CD4-positive, alpha-beta T cell treated with Interleukin-15 for 4 hours (primary cell): ENCODE results near the gene ARFRP1.
A peak's percentile ranks its signal among the peaks of the same experiment; 100 is the strongest.

Experiments used
- DNase-seq: peaks from one replicate; pipeline ENCODE4 v3.0.0-alpha.2; 2020; ENCODE audit warnings: low spot score

The ARFRP1 gene

DNA sequence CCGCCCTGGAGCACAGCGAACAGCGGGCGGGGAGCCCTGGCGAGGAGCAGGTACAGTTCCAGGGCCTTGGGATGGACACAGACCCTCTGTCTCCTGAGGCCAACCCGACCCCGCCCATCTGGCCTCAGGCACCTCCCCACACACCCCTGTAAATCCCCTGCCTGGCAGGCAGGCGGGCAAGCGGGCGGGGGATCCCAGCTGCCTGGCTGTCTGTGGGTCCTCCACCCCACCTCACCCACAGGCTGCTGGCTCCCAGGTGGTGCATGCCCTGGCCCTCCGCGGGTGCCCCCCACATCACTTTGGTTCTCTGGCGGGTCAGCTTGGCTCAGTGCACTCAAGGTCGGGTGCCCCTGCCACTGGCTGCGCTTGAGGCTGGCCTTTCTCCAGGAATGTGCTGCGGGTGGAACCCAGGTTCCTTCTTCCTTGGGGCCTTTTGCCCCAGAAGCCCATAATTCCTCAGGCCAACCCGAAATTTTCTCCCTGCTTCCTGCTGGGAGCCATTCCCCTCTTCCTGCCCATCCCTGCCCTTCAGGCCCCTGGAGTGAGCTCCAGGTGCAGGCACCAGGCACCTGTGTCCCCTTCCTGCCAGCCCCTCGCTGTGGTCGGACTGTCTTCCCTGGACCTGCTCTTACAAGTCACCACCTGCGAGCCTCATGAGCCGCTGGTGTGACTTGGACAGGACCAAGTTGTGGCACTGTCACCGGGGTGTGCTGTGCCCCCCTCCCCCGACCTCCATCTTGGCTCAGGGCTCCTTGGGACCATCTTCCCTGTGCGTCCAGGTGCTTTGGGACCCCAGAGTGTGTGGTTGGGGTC, 16.7 kb downstream of the ARFRP1 start:
- DNase-seq: no peak

GRCh38 chr20:63690003-63690897, 17.5 kb downstream of the ARFRP1 start:
- no peak for DNase-seq

DNA sequence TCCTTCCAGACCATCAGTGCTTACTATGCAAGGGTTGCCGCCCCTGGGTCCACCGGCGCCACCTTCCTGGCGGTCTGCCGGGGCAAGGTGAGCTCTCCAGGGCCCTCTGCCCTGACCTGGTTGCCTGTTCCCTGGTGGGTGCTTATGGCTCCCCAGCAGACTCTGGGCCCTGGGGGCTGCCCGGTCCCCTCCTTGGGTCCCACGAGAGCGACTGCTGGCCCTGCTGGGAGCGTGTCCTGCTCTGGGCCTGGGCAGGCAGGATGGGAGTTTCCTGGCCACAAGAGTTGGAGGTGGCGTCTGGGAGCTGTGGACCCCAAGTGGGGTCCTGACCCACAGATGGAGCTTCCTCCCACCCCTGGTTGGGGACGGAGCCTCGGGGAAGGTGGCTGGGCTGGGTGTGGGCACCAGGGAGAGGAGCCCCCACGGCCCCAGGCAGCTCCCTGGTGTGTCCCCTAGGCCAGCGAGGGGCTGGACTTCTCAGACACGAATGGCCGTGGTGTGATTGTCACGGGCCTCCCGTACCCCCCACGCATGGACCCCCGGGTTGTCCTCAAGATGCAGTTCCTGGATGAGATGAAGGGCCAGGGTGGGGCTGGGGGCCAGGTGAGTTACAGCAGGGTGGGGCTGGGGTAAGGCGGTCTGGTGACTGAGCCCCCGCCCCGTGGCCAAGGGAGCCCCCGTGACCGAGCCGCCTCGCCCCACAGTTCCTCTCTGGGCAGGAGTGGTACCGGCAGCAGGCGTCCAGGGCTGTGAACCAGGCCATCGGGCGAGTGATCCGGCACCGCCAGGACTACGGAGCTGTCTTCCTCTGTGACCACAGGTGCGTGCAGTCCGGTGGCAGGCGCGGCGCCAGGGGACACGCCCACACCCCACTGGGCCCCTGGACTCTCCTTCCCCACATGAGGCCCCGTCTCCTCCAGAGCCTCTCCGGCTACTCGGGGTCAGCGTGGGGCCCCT, 18.5 kb downstream of the ARFRP1 start:
- no peak for DNase-seq

- DNase-seq: no peak
Observed at GRCh38 chr20:63688228-63689045, 19.3 kb downstream of the ARFRP1 start.

DNA sequence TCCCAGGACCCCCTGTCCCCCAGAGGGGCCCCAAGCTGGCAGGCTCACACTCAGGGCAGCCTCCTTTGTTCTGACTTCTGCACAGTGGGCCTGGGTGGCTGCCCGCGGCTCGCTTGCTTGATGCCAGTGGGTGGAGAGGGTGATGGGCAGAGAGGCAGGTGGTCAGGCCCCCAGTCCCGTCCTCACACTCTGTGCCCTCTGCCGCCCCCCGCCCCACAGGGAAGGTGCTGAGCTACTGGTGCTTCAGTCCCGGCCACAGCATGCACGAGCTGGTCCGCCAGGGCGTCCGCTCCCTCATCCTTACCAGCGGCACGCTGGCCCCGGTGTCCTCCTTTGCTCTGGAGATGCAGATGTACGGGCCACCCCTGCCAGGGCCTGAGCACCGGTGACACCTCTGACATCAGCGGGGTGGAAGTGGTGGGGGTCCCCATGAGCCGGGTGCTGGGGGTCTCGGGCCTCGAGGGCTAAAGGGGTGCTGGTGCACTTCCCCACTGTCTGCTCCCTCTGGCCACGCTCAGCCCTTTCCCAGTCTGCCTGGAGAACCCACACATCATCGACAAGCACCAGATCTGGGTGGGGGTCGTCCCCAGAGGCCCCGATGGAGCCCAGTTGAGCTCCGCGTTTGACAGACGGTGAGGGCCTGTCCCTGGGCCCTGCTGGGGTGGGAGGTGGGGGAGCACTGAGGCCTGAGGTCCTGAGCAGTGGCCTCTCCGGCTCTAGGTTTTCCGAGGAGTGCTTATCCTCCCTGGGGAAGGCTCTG, 20.2 kb downstream of the ARFRP1 start:
- DNase-seq: no peak

GRCh38 chr20:63686492-63687321, 21.1 kb downstream of the ARFRP1 start:
- peak; percentile 16 for DNase-seq

- DNase-seq: no peak
Observed at GRCh38 chr20:63686094-63686491, 21.7 kb downstream of the ARFRP1 start.

- DNase-seq: no peak
Observed at GRCh38 chr20:63685269-63686026, 22.3 kb downstream of the ARFRP1 start.

- DNase-seq: no peak
Observed at GRCh38 chr20:63682384-63683139, 25.2 kb downstream of the ARFRP1 start.

DNA sequence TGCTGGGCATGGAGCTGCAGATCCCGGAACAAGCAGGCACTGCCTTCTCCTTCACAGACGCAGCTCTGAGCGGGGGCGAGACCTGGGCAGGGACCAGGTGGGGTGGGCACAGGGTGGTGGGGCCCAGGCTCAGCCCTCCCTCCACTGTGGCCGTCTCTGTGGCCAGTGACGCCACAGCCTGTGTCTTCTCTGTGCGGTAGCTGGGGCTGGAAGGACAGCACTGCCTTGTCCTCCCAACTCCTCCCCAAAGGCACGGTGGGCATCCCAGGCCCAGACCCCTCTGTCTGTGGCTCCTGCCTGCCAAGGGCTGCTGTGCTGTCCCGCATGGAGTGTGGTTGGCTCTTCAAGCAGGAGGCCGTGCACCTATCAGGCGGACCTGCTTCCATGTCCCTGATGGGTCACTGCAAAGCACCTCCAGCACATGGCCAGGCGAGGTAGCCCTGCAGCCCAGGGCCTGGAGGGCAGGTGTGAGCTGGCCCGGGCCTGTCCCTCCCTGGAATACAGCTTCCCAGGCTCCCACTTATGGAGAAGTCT, 26.1 kb downstream of the ARFRP1 start:
- no peak for DNase-seq

- no peak for DNase-seq
Observed at GRCh38 chr20:63680857-63681608, 26.7 kb downstream of the ARFRP1 start.

DNA sequence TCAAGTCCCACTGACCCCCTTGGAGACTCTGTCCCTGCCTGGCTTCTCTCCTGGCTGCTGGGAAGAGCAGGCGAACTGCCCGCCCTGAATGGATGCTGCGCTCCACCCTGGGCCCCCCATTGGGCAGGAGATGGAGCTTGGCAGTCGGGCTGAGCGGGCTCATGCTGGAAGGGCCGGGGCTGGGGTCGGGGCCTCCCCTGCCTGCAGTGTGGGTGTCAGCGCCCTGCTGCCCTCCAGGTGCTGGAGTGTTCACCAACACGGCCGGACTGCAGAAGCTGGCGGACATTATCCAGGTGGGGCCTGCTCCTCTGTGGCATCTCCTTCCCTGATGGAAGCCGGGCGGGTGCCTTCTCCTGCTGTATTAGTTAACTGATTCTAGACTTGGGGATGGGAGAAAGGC, 27.3 kb downstream of the ARFRP1 start:
- no peak for DNase-seq

- DNase-seq: no peak
Observed at GRCh38 chr20:63679799-63680305, 27.9 kb downstream of the ARFRP1 start.

GRCh38 chr20:63678667-63679465, 28.9 kb downstream of the ARFRP1 start:
- no peak for DNase-seq

DNA sequence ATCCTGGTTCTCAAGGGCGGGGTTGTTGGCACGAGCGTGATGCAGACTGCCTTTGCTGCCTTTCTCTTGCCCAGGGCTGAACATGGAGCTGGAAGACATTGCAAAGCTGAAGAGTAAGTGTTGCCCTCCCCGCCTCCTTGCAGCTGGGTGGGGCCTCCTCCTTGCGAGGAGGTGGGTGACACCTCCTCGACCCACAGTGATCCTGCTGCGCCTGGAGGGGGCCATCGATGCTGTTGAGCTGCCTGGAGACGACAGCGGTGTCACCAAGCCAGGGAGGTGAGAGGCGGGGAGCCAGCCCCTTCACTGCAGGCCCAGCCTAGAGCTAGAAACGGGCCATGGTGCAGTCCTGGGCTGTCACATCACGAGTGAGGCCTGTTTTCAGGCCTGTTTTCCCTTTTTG, 29.7 kb downstream of the ARFRP1 start:
- no peak for DNase-seq
